ENCODE data around the gene CDK16. TPM values are rescaled to one million over a fixed set of nuclear protein-coding genes. Genes with fewer than 3 reads are reported as not detected.
"Not testable (repeated sequence)": the region's sequence is repeated elsewhere in the genome, so short reads cannot be mapped to it uniquely, and the experiment has no call there.

The CDK16 gene
- total and polyA plus RNA-seq, 2 of the 13 experiments (the other 11 are each of a cell fraction or from before 2014, with no cell fraction given) = 64.5 to 225 TPM

DNA sequence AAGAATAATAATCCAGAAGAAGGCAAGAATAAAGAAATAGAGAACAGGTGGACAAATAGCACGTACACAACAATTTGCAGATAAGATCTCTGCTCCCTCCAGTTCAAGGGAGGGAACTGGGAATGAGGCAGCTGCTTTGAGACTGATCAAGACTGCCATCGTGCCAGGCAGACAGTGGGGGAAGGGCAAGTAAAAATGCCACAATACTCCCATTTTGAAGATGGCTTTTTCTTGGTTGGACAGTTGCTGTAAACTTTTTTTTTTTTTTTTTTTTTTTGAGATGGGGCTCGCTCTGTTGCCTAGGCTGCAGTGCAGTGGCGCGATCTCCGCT, 31.5 kb downstream of the CDK16 start:
- intact Hi-C loops (cut with micrococcal nuclease; ENCODE audit: unreplicated experiment) = no loop called here

DNA sequence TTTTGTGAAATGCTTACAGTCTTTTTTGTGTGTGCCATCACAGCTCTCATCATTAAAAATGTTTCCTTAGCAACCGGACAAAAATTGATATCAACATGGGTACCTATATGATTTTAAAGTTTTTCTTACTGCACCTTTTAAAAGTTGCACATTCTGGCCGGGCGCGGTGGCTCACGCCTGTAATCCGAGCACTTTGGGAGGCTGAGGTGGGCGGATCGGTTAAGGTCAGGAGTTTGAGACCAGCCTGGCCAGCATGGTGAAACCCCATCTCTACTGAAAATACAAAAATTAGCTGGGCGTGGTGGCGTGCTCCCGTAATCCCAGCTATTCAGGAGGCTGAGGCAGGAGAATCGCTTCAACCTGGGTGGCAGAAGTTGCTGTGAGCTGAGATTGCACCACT, 39.1 kb downstream of the CDK16 start:
- H3K4me1 ChIP-seq (ENCODE audit: insufficient read depth, low read length); H3K27ac ChIP-seq (ENCODE audit: extremely low read length, insufficient read depth, low read length); H3K27me3 ChIP-seq (ENCODE audit: control insufficient read depth in 1 of 2, insufficient read depth in 2 of 2, low read length in 2 of 2); ATAC-seq; H4K20me1 ChIP-seq (ENCODE audit: insufficient read depth, low read length); in situ Hi-C loops (cut with HindIII; ENCODE audit: extremely low pct_ligation_motif_present, low pct_unique_long_range_greater_than_20kb); H3K9me3 ChIP-seq (ENCODE audit: low read length); H3K4me2 ChIP-seq (ENCODE audit: low read depth, low read length); BruUV-seq (replicated peaks); intact Hi-C loops (cut with micrococcal nuclease; ENCODE audit: unreplicated experiment); H3K36me3 ChIP-seq (replicated peaks in 1 of 2; ENCODE audit: control insufficient read depth in 1 of 2, insufficient read depth in 2 of 2, low read length in 2 of 2); H2AFZ ChIP-seq (ENCODE audit: low read length); CTCF ChIA-PET (ENCODE audit: low intra/inter-chr PET ratio, low total read pairs); H3K4me3 ChIP-seq (replicated peaks in 1 of 3; ENCODE audit: insufficient read depth in 1 of 3, low read depth in 2 of 3, low read length in 3 of 3); FAIRE-seq; POLR2A ChIA-PET; H3K79me2 ChIP-seq (ENCODE audit: insufficient read depth, low read length); H3K9ac ChIP-seq (ENCODE audit: insufficient read depth, low read depth, low read length); DNase-seq (ENCODE audit: low spot score): not testable (repeated sequence)
- WGBS (ENCODE audit: low lambda C conversion rate) = 74% methylated on average over 12 of the region's 12 CpGs

More for the DNA sequence above, 31.5 kb downstream of the CDK16 start:
- H3K27me3 ChIP-seq (ENCODE audit: control insufficient read depth in 1 of 2, insufficient read depth in 2 of 2, low read length in 2 of 2) = no peaks in the 10 kb centered on the region
- ChIA-PET CTCF (ENCODE audit: low intra/inter-chr PET ratio, low total read pairs) (no interaction called here), POLR2A (interaction anchor here (1.4 kb wide), 1 partner anchor 32 kb away, joined by 3 read pairs; the partner anchor contains the start of gene CDK16)
- no peak overlapping the region for H3K9ac ChIP-seq (ENCODE audit: insufficient read depth, low read depth, low read length)
- no peaks in the 10 kb centered on the region for H3K79me2 ChIP-seq (ENCODE audit: insufficient read depth, low read length)
- in situ Hi-C loops (cut with HindIII; ENCODE audit: extremely low pct_ligation_motif_present, low pct_unique_long_range_greater_than_20kb) = no loop called here
- WGBS (ENCODE audit: low lambda C conversion rate) = 77% methylated on average over 2 of the region's 6 CpGs
- no peaks in the 10 kb centered on the region for H4K20me1 ChIP-seq (ENCODE audit: insufficient read depth, low read length)
- no peak for DNase-seq (ENCODE audit: low spot score)
- H3K27ac ChIP-seq (ENCODE audit: extremely low read length, insufficient read depth, low read length) = no peak overlapping the region
- FAIRE-seq = no peak
- ATAC-seq = no peak
- H3K9me3 ChIP-seq (ENCODE audit: low read length) = no peaks in the 10 kb centered on the region
- H3K4me3 ChIP-seq (replicated peaks in 1 of 3; ENCODE audit: insufficient read depth in 1 of 3, low read depth in 2 of 3, low read length in 3 of 3) = no peak overlapping the region
- H3K36me3 ChIP-seq (replicated peaks in 1 of 2; ENCODE audit: control insufficient read depth in 1 of 2, insufficient read depth in 2 of 2, low read length in 2 of 2) = peaks cover 0 to 6% of the 10 kb centered on the region in 2 experiments; a peak in 1 of 5 replicates
- H2AFZ ChIP-seq (ENCODE audit: low read length) = no peak overlapping the region
- H3K4me1 ChIP-seq (ENCODE audit: insufficient read depth, low read length) = no peaks in the 10 kb centered on the region
- no peak overlapping the region for H3K4me2 ChIP-seq (ENCODE audit: low read depth, low read length)
- TF ChIP-seq, protein P1, sequence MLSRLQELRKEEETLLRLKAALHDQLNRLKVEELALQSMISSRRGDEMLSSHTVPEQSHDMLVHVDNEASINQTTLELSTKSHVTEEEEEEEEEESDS (CRISPR knock-in tag; IDR thresholded peaks at IDR 0.05; ENCODE audit: borderline replicate concordance) = no peak
- TF ChIP-seq ZNF674 (CRISPR knock-in tag; IDR thresholded peaks at IDR 0.05; ENCODE audit: low read depth) (no peak), ZNF589 (CRISPR knock-in tag; conservative IDR thresholded peaks at IDR 0.05) (no peak), HMG20A (CRISPR knock-in tag; IDR thresholded peaks at IDR 0.05; ENCODE audit: borderline replicate concordance) (no peak)
- TF ChIP-seq, protein P2, sequence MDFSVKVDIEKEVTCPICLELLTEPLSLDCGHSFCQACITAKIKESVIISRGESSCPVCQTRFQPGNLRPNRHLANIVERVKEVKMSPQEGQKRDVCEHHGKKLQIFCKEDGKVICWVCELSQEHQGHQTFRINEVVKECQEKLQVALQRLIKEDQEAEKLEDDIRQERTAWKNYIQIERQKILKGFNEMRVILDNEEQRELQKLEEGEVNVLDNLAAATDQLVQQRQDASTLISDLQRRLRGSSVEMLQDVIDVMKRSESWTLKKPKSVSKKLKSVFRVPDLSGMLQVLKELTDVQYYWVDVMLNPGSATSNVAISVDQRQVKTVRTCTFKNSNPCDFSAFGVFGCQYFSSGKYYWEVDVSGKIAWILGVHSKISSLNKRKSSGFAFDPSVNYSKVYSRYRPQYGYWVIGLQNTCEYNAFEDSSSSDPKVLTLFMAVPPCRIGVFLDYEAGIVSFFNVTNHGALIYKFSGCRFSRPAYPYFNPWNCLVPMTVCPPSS (IDR thresholded peaks at IDR 0.05) = no peak
- TF ChIP-seq, protein P3, sequence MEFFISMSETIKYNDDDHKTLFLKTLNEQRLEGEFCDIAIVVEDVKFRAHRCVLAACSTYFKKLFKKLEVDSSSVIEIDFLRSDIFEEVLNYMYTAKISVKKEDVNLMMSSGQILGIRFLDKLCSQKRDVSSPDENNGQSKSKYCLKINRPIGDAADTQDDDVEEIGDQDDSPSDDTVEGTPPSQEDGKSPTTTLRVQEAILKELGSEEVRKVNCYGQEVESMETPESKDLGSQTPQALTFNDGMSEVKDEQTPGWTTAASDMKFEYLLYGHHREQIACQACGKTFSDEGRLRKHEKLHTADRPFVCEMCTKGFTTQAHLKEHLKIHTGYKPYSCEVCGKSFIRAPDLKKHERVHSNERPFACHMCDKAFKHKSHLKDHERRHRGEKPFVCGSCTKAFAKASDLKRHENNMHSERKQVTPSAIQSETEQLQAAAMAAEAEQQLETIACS (CRISPR knock-in tag; IDR thresholded peaks at IDR 0.05) = no peak
- TF ChIP-seq, protein P4, sequence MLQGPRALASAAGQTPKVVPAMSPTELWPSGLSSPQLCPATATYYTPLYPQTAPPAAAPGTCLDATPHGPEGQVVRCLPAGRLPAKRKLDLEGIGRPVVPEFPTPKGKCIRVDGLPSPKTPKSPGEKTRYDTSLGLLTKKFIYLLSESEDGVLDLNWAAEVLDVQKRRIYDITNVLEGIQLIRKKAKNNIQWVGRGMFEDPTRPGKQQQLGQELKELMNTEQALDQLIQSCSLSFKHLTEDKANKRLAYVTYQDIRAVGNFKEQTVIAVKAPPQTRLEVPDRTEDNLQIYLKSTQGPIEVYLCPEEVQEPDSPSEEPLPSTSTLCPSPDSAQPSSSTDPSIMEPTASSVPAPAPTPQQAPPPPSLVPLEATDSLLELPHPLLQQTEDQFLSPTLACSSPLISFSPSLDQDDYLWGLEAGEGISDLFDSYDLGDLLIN (CRISPR knock-in tag; IDR thresholded peaks at IDR 0.05; ENCODE audit: borderline replicate concordance) = no peak
- BruUV-seq (replicated peaks) = no TSS peak

Measured in HepG2 (cell line).